K562 (cell line): Measurements from ENCODE around the gene ASIC3. TPM values are rescaled to one million over a fixed set of nuclear protein-coding genes. Genes with fewer than 3 reads are reported as not detected.

ENCODE experiments used
- ARID1B ChIP-seq: fragments of 450-650 bp; IDR thresholded peaks from 2 replicates; pipeline ENCODE4 v1.6.1; 2016; ENCODE audit warnings: antibody characterized with exemption, mild to moderate bottlenecking, inconsistent platforms
- ATF7 ChIP-seq: fragments of 450-650 bp; IDR thresholded peaks from 2 replicates; pipeline ENCODE4 v1.7.1; 2014; ENCODE audit warnings: mild to moderate bottlenecking, moderate library complexity
- CC2D1A ChIP-seq: fragments of 450-650 bp; IDR thresholded peaks from 2 replicates; pipeline ENCODE4 v1.6.1; 2017; ENCODE audit warnings: mild to moderate bottlenecking
- HDGF ChIP-seq: fragments of 450-650 bp; IDR thresholded peaks from 2 replicates; pipeline ENCODE4 v1.6.1; 2016
- HNRNPL ChIP-seq: fragments of 200-400 bp; formaldehyde crosslinking; IDR thresholded peaks from 2 replicates; pipeline ENCODE4 v1.6.1; 2017; ENCODE audit warnings: low read depth, mild to moderate bottlenecking, low read length
- MAX ChIP-seq: sonication (generic); formaldehyde crosslinking; IDR thresholded peaks from 2 replicates; pipeline ENCODE4 v1.9.0; 2022; ENCODE audit warnings: mild to moderate bottlenecking, missing genetic modification reagents
- MLLT1 ChIP-seq, 2 experiments: fragments of 450-650 bp; IDR thresholded peaks; 2 replicates each; pipeline ENCODE4 v1.6.1; 2016
- NR2C2 ChIP-seq, 2 experiments: fragments of 200-800 bp in 1 of 2; sonication (Bioruptor generic) in 1 of 2; sonication (generic) in 1 of 2; formaldehyde crosslinking in 1 of 2; IDR thresholded peaks; 2 replicates each; pipeline versions ENCODE4 v1.6.1 to v1.8.0; 2016 to 2022; ENCODE audit warnings: mild to moderate bottlenecking in 1 of 2, missing compliant biosample characterization in 1 of 2, missing genetic modification characterization in 1 of 2, missing genetic modification reagents in 1 of 2
- PHB ChIP-seq: fragments of 250-450 bp; sonication (Bioruptor Pico); IDR thresholded peaks from 2 replicates; pipeline ENCODE4 v1.5.0; 2021
- SIN3A ChIP-seq, 2 experiments: fragments of 150-350 bp in 1 of 2; IDR thresholded peaks; 2 replicates each; pipeline ENCODE4 v1.6.1; 2011 to 2016; ENCODE audit warnings: borderline replicate concordance in 2 of 2, low read depth in 2 of 2, low read length in 2 of 2, mild to moderate bottlenecking in 2 of 2, moderate library complexity in 2 of 2; ENCODE audit not compliant: control insufficient read depth in 1 of 2
- SMAD1 ChIP-seq: fragments of 150-350 bp; IDR thresholded peaks from 2 replicates; pipeline ENCODE4 v1.6.1; 2014; ENCODE audit warnings: low read length, low read depth; ENCODE audit not compliant: partially characterized antibody
- U2AF1 ChIP-seq: fragments of 200-400 bp; formaldehyde crosslinking; optimal IDR thresholded peaks from 2 replicates; pipeline ENCODE3; 2017; ENCODE audit warnings: mild to moderate bottlenecking, low read depth, low read length, moderate library complexity
- ZNF143 ChIP-seq: sonication (generic); formaldehyde crosslinking; IDR thresholded peaks from 2 replicates; pipeline ENCODE4 v1.9.0; 2022; ENCODE audit warnings: mild to moderate bottlenecking, missing genetic modification reagents
- polyA plus RNA-seq, 8 experiments: library from polyadenylated mRNA; depleted of rRNA in 4 of 8; stranded (reverse) in 5 of 8; unstranded in 3 of 8; fragments of >200 nt; fragmentation: Nextera tagmentation in 2 of 8; fragmentation: Illumina TruSeq in 1 of 8; extraction: Ambion mirVana in 2 of 8; extraction: Trizol in 1 of 8; gene quantifications; 2 replicates each; pipeline versions ENCODE4 v1.2.1 to v1.2.3, GENCODE V29; 2011 to 2014; ENCODE audit warnings: inconsistent platforms in 1 of 8, missing spikeins in 1 of 8
- total RNA-seq, 7 experiments: library from RNA; depleted of rRNA in 6 of 7; stranded (reverse); fragments of >200 nt in 6 of 7; fragmentation: Illumina TruSeq in 2 of 7; extraction: Trizol in 2 of 7; gene quantifications; 2 replicates each; pipeline versions ENCODE4 v1.2.1 to v1.2.3, GENCODE V29; 2011 to 2021; ENCODE audit warnings: low replicate concordance in 1 of 7
- TF ChIP-seq, protein P1 (sequence below), 2 experiments: fragments of 200-800 bp in 1 of 2; sonication (Bioruptor generic) in 1 of 2; sonication (generic) in 1 of 2; formaldehyde crosslinking in 1 of 2; IDR thresholded peaks in 1 of 2; conservative IDR thresholded peaks in 1 of 2; 2 replicates each; pipeline versions ENCODE4 v1.5.0 to v1.6.1; 2016 to 2020; ENCODE audit warnings: missing compliant biosample characterization in 1 of 2, missing genetic modification characterization in 1 of 2, missing genetic modification reagents in 1 of 2
- TF ChIP-seq, protein P2 (sequence below): fragments of 450-650 bp; conservative IDR thresholded peaks from 2 replicates; pipeline ENCODE4 v1.6.1; 2016; ENCODE audit warnings: missing genetic modification characterization, low read depth, mild to moderate bottlenecking, missing compliant biosample characterization, moderate library complexity
- TF ChIP-seq, protein P3 (sequence below): sonication (generic); formaldehyde crosslinking; IDR thresholded peaks from 2 replicates; pipeline ENCODE4 v1.8.1; 2023; ENCODE audit warnings: mild to moderate bottlenecking, missing genetic modification reagents

The ASIC3 gene
- total and polyA plus RNA-seq, 9 of the 15 experiments (the other 6 are each of a cell fraction or from before 2014, with no cell fraction given): 0.11 to 5.0 (median 0.87) TPM

- TF ChIP-seq, protein P1, sequence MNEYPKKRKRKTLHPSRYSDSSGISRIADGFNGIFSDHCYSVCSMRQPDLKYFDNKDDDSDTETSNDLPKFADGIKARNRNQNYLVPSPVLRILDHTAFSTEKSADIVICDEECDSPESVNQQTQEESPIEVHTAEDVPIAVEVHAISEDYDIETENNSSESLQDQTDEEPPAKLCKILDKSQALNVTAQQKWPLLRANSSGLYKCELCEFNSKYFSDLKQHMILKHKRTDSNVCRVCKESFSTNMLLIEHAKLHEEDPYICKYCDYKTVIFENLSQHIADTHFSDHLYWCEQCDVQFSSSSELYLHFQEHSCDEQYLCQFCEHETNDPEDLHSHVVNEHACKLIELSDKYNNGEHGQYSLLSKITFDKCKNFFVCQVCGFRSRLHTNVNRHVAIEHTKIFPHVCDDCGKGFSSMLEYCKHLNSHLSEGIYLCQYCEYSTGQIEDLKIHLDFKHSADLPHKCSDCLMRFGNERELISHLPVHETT (CRISPR knock-in tag; conservative IDR thresholded peaks at IDR 0.05 in 1 of 2, IDR thresholded peaks at IDR 0.05 in 1 of 2): peak in 1 of 2 experiments; percentile 74; a peak in 2 of 4 replicates
- TF ChIP-seq NR2C2 (CRISPR knock-in tag; IDR thresholded peaks at IDR 0.05) (no peak; the same call in 1 of the 2 replicates), NR2C2 (tag; IDR thresholded peaks at IDR 0.05) (peak; percentile 68; the same call in 1 of the 2 replicates), SMAD1 (no peak), MAX (peak; percentile 2; the same call in 1 of the 2 replicates), HNRNPL (peak; percentile 95), PHB (CRISPR knock-in tag) (0 out of 2 replicates have a peak, but pooled peaks have one; percentile 20), SIN3A (IDR thresholded peaks at IDR 0.05; ENCODE audit: borderline replicate concordance in 2 of 2, control insufficient read depth in 1 of 2, low read depth in 2 of 2, low read length in 2 of 2) (peak in 1 of 2 experiments; percentile 97; a peak in 2 of 4 replicates), HDGF (peak; percentile 62; the same call in 1 of the 2 replicates), ARID1B (no peak), ZNF143 (CRISPR knock-in tag) (no peak), U2AF1 (peak; percentile 63), MLLT1 (IDR thresholded peaks at IDR 0.05) (peak in 1 of 2 experiments; percentile 59; a peak in 2 of 4 replicates), ATF7 (peak; percentile 54), CC2D1A (no peak)
- TF ChIP-seq, protein P2, sequence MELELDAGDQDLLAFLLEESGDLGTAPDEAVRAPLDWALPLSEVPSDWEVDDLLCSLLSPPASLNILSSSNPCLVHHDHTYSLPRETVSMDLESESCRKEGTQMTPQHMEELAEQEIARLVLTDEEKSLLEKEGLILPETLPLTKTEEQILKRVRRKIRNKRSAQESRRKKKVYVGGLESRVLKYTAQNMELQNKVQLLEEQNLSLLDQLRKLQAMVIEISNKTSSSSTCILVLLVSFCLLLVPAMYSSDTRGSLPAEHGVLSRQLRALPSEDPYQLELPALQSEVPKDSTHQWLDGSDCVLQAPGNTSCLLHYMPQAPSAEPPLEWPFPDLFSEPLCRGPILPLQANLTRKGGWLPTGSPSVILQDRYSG (tag): no peak
- TF ChIP-seq, protein P3, sequence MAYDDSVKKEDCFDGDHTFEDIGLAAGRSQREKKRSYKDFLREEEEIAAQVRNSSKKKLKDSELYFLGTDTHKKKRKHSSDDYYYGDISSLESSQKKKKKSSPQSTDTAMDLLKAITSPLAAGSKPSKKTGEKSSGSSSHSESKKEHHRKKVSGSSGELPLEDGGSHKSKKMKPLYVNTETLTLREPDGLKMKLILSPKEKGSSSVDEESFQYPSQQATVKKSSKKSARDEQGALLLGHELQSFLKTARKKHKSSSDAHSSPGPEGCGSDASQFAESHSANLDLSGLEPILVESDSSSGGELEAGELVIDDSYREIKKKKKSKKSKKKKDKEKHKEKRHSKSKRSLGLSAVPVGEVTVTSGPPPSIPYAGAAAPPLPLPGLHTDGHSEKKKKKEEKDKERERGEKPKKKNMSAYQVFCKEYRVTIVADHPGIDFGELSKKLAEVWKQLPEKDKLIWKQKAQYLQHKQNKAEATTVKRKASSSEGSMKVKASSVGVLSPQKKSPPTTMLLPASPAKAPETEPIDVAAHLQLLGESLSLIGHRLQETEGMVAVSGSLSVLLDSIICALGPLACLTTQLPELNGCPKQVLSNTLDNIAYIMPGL (CRISPR knock-in tag): no peak; the same call in none of the 2 replicates
These were observed 39.1 kb downstream of the ASIC3 start (continued) for GRCh38 chr7:151087245-151088018.
